AG09319 (cell line): ENCODE results near the gene DROSHA.
"Not testable (repeated sequence)": the region's sequence is repeated elsewhere in the genome, so short reads cannot be mapped to it uniquely, and the experiment has no call there.

ENCODE experiments used
- DNase-seq: peaks from one replicate; pipeline ENCODE4 v3.0.0-alpha.2; 2010; ENCODE audit warnings: low read depth; ENCODE audit errors: extremely low read depth
- CTCF ChIP-seq: IDR thresholded peaks from 2 replicates; pipeline ENCODE4 v1.5.1; 2011; ENCODE audit warnings: low read depth, mild to moderate bottlenecking, inconsistent platforms, low read length, moderate library complexity

Gene DROSHA

GRCh38 chr5:31551878-31552277, 20.0 kb upstream of the DROSHA start:
- no peak for TF ChIP-seq CTCF
- DNase-seq = no peak

- DNase-seq = not testable (repeated sequence)
These were observed 17.2 kb upstream of the DROSHA start for GRCh38 chr5:31549114-31549513.

GRCh38 chr5:31537851-31538250, 6.0 kb upstream of the DROSHA start:
- DNase-seq = no peak
- TF ChIP-seq CTCF = no peak

- no peak for DNase-seq
- TF ChIP-seq CTCF = no peak
These were observed 5.5 kb upstream of the DROSHA start for GRCh38 chr5:31537349-31537748.

GRCh38 chr5:31536873-31537272, 5.0 kb upstream of the DROSHA start:
- no peak for DNase-seq
- no peak for TF ChIP-seq CTCF

GRCh38 chr5:31534527-31535046, 2.7 kb upstream of the DROSHA start:
- no peak for DNase-seq
- TF ChIP-seq CTCF = no peak

GRCh38 chr5:31531543-31531887, 378 bp downstream of the DROSHA start:
- no peak for TF ChIP-seq CTCF
- DNase-seq = no peak

- no peak for TF ChIP-seq CTCF
- DNase-seq = no peak
These were observed 1.2 kb downstream of the DROSHA start for GRCh38 chr5:31530541-31531265.
